ENCODE results near the gene FOXK2.

DNA sequence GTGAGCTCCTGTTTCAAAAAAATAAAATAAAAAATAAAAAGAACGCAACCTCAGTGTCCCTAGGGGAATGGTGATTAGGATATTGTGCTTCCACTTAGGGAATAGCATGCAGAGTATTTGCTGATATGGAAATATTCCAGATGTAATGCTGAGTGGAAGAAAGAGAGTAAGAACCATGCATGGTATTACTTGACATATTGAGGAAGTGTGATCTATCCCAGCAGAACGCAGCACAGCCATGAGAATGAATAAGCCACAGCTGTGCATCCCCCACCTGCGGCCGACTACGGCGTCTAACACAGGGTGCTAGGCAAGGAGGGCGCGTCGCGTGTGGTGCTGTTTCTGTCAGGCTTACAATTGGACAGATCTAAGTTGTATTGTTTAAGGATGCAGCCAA, 49.5 kb downstream of the FOXK2 start:
- TF ChIP-seq POLR2AphosphoS5 (IDR thresholded peaks at IDR 0.05; ENCODE audit: borderline replicate concordance, low read depth, low read length): no peak
- TF ChIP-seq EZH2 (IDR thresholded peaks at IDR 0.05): no peak
- no peak for TF ChIP-seq FOXP2 (optimal IDR thresholded peaks at IDR 0.05; ENCODE audit: control extremely low read depth, extremely low read length, insufficient read depth)
